HEK293 (cell line): ENCODE results near the gene WASF1.

Experiments used
- CTCF ChIA-PET: fragments of 350-600 bp; formaldehyde crosslinking; extraction: SDS; loops from one replicate; lab custom pipeline; 2021; ENCODE audit warnings: antibody characterized with exemption; lab: Yijun Ruan, JAX
- POLR2A ChIA-PET: fragments of 300-600 bp; formaldehyde crosslinking; extraction: SDS; loops from one replicate; lab custom pipeline; 2020; ENCODE audit warnings: antibody characterized with exemption, inconsistent platforms; lab: Yijun Ruan, JAX
- H3K27ac ChIP-seq: fragments of 200-500 bp; sonication (Bioruptor generic); 2 replicates; pipeline ENCODE4 v1.5.1; 2014; ENCODE audit warnings: low read depth, low read length, control low read depth, inconsistent platforms; ENCODE audit errors: extremely low read depth
- H3K36me3 ChIP-seq, 2 experiments: fragments of 200-500 bp in 1 of 2; sonication (Bioruptor generic) in 1 of 2; 1 replicate in 1 of 2; 2 replicates in 1 of 2; pipeline ENCODE4 v1.5.1; 2014 to 2017; ENCODE audit warnings: inconsistent platforms in 2 of 2, low read length in 2 of 2; ENCODE audit not compliant: control insufficient read depth in 2 of 2, insufficient read depth in 1 of 2
- H3K4me1 ChIP-seq: fragments of 200-500 bp; sonication (Bioruptor generic); 2 replicates; pipeline ENCODE4 v1.5.1; 2014; ENCODE audit warnings: mild to moderate bottlenecking, low read length, inconsistent platforms; ENCODE audit not compliant: control insufficient read depth, insufficient read depth
- H3K4me3 ChIP-seq: 2 replicates; pipeline ENCODE4 v1.5.1; 2011; ENCODE audit warnings: low read depth, mild to moderate bottlenecking, control low read depth, low read length, moderate library complexity
- H3K9me3 ChIP-seq: fragments of 200-500 bp; sonication (Bioruptor generic); 2 replicates; pipeline ENCODE4 v1.5.1; 2014; ENCODE audit warnings: low read depth, low read length, inconsistent platforms; ENCODE audit not compliant: control insufficient read depth, insufficient read depth
- SP3 ChIP-seq: fragments of 450-650 bp; formaldehyde crosslinking; IDR thresholded peaks from 2 replicates; pipeline ENCODE4 v1.5.1; 2016; ENCODE audit warnings: missing biosample characterization, missing genetic modification characterization
- SP7 ChIP-seq: fragments of 450-650 bp; formaldehyde crosslinking; IDR thresholded peaks from 2 replicates; pipeline ENCODE4 v1.5.1; 2016; ENCODE audit warnings: missing biosample characterization, missing genetic modification characterization
- TCF7L2 ChIP-seq: IDR thresholded peaks from 2 replicates; pipeline ENCODE4 v1.6.1; 2011; ENCODE audit warnings: low read depth, mild to moderate bottlenecking, inconsistent platforms, low read length, moderate library complexity, borderline replicate concordance
- YY1 ChIP-seq: fragments of 450-650 bp; formaldehyde crosslinking; IDR thresholded peaks from 2 replicates; pipeline ENCODE4 v1.5.1; 2018; ENCODE audit warnings: missing biosample characterization, missing genetic modification characterization
- ZBTB20 ChIP-seq: fragments of 450-650 bp; formaldehyde crosslinking; IDR thresholded peaks from 2 replicates; pipeline ENCODE4 v1.5.1; 2016; ENCODE audit warnings: missing biosample characterization, missing genetic modification characterization
- ZFP37 ChIP-seq: fragments of 450-650 bp; formaldehyde crosslinking; IDR thresholded peaks from 2 replicates; pipeline ENCODE4 v1.5.1; 2016; ENCODE audit warnings: missing biosample characterization, missing genetic modification characterization
- ZNF132 ChIP-seq: fragments of 450-650 bp; formaldehyde crosslinking; IDR thresholded peaks from 2 replicates; pipeline ENCODE4 v1.5.1; 2017; ENCODE audit warnings: missing biosample characterization, missing genetic modification characterization, borderline replicate concordance
- ZNF140 ChIP-seq: fragments of 450-650 bp; formaldehyde crosslinking; IDR thresholded peaks from 2 replicates; pipeline ENCODE4 v1.5.1; 2016; ENCODE audit warnings: missing biosample characterization, missing genetic modification characterization
- ZNF16 ChIP-seq: fragments of 450-650 bp; formaldehyde crosslinking; IDR thresholded peaks from 2 replicates; pipeline ENCODE4 v1.5.1; 2016; ENCODE audit warnings: low read depth, missing biosample characterization, missing genetic modification characterization
- ZNF302 ChIP-seq: fragments of 450-650 bp; formaldehyde crosslinking; IDR thresholded peaks from 2 replicates; pipeline ENCODE4 v1.5.1; 2016; ENCODE audit warnings: missing biosample characterization, missing genetic modification characterization, low read depth
- ZNF335 ChIP-seq: fragments of 450-650 bp; formaldehyde crosslinking; conservative IDR thresholded peaks from 2 replicates; pipeline ENCODE4 v1.5.1; 2016; ENCODE audit warnings: missing biosample characterization, missing genetic modification characterization
- ZNF354C ChIP-seq: fragments of 450-650 bp; formaldehyde crosslinking; IDR thresholded peaks from 2 replicates; pipeline ENCODE4 v1.5.1; 2016; ENCODE audit warnings: missing biosample characterization, missing genetic modification characterization, low read depth, borderline replicate concordance
- ZNF423 ChIP-seq: fragments of 450-650 bp; formaldehyde crosslinking; IDR thresholded peaks from 2 replicates; pipeline ENCODE4 v1.5.1; 2016; ENCODE audit warnings: missing biosample characterization, missing genetic modification characterization
- ZNF585B ChIP-seq: fragments of 450-650 bp; formaldehyde crosslinking; IDR thresholded peaks from 2 replicates; pipeline ENCODE4 v1.5.1; 2016; ENCODE audit warnings: missing biosample characterization, missing genetic modification characterization
- ZNF626 ChIP-seq: fragments of 450-650 bp; sonication (Bioruptor Pico); formaldehyde crosslinking; IDR thresholded peaks from 2 replicates; pipeline ENCODE4 v1.5.1; 2018; ENCODE audit warnings: missing biosample characterization, missing genetic modification characterization, inconsistent platforms
- ZNF654 ChIP-seq: fragments of 450-650 bp; formaldehyde crosslinking; IDR thresholded peaks from 2 replicates; pipeline ENCODE4 v1.5.1; 2016; ENCODE audit warnings: low read depth, missing biosample characterization, missing genetic modification characterization
- ZNF664 ChIP-seq: fragments of 450-650 bp; formaldehyde crosslinking; IDR thresholded peaks from 2 replicates; pipeline ENCODE4 v1.5.1; 2016; ENCODE audit warnings: missing biosample characterization, missing genetic modification characterization
- ZNF701 ChIP-seq: fragments of 450-650 bp; formaldehyde crosslinking; IDR thresholded peaks from 2 replicates; pipeline ENCODE4 v1.5.1; 2016; ENCODE audit warnings: missing biosample characterization, missing genetic modification characterization
- ZNF785 ChIP-seq: fragments of 450-650 bp; formaldehyde crosslinking; IDR thresholded peaks from 2 replicates; pipeline ENCODE4 v1.5.1; 2016; ENCODE audit warnings: missing biosample characterization, missing genetic modification characterization
- ZNF792 ChIP-seq: fragments of 450-650 bp; formaldehyde crosslinking; IDR thresholded peaks from 2 replicates; pipeline ENCODE4 v1.5.1; 2016; ENCODE audit warnings: missing biosample characterization, missing genetic modification characterization
- ZNF837 ChIP-seq: fragments of 450-650 bp; formaldehyde crosslinking; IDR thresholded peaks from 2 replicates; pipeline ENCODE4 v1.5.1; 2016; ENCODE audit warnings: missing biosample characterization, missing genetic modification characterization
- ZNF843 ChIP-seq: fragments of 450-650 bp; formaldehyde crosslinking; IDR thresholded peaks from 2 replicates; pipeline ENCODE4 v1.5.1; 2016; ENCODE audit warnings: missing biosample characterization, missing genetic modification characterization
- ZXDB ChIP-seq: fragments of 450-650 bp; formaldehyde crosslinking; IDR thresholded peaks from 2 replicates; pipeline ENCODE4 v1.5.1; 2016; ENCODE audit warnings: missing biosample characterization, missing genetic modification characterization
- TF ChIP-seq, protein P1 (sequence below): fragments of 450-650 bp; formaldehyde crosslinking; IDR thresholded peaks from 2 replicates; pipeline ENCODE4 v1.5.1; 2016; ENCODE audit warnings: missing biosample characterization, missing genetic modification characterization
- TF ChIP-seq, protein P2 (sequence below): fragments of 450-650 bp; IDR thresholded peaks from 2 replicates; pipeline ENCODE4 v1.5.1; 2018; ENCODE audit warnings: missing biosample characterization, missing genetic modification characterization
- TF ChIP-seq, protein P3 (sequence below): fragments of 450-650 bp; formaldehyde crosslinking; IDR thresholded peaks from 2 replicates; pipeline ENCODE4 v1.5.1; 2016; ENCODE audit warnings: missing biosample characterization, missing genetic modification characterization
- TF ChIP-seq, protein P4 (sequence below): fragments of 450-650 bp; formaldehyde crosslinking; IDR thresholded peaks from 2 replicates; pipeline ENCODE4 v1.5.1; 2017; ENCODE audit warnings: missing biosample characterization, missing genetic modification characterization
- TF ChIP-seq, protein P5 (sequence below): fragments of 450-650 bp; formaldehyde crosslinking; IDR thresholded peaks from 2 replicates; pipeline ENCODE4 v1.5.1; 2017; ENCODE audit warnings: missing biosample characterization, missing genetic modification characterization
- TF ChIP-seq, protein P6 (sequence below): fragments of 450-650 bp; formaldehyde crosslinking; IDR thresholded peaks from 2 replicates; pipeline ENCODE4; 2016; ENCODE audit warnings: missing biosample characterization, missing genetic modification characterization

Gene WASF1

DNA sequence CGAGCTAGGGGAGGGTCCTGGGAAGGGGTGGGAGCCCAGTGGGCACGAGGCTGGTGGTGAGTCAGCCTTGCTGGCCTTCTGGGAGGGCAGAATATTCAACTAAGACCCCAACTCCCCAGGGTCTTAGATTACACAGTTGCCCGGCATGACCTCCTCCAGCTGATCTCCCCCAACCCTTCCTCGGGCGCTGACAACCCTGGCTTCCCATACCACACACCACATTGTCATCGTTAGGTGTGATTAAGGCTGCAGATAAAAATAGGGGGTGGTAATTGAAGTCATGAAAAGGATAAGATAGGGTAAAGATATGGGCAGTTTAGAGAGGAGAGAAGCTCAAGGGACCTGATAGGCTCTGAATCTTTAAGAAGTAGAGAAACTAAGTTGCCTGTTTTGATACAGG, 11.3 kb upstream of the WASF1 start:
- ChIA-PET CTCF (no interaction called here), POLR2A (no interaction called here)
- Histone ChIP-seq H3K4me1 (peaks cover 5% of the 10 kb centered on the region), H3K4me3 (no peak overlapping the region)
- TF ChIP-seq, protein P1, sequence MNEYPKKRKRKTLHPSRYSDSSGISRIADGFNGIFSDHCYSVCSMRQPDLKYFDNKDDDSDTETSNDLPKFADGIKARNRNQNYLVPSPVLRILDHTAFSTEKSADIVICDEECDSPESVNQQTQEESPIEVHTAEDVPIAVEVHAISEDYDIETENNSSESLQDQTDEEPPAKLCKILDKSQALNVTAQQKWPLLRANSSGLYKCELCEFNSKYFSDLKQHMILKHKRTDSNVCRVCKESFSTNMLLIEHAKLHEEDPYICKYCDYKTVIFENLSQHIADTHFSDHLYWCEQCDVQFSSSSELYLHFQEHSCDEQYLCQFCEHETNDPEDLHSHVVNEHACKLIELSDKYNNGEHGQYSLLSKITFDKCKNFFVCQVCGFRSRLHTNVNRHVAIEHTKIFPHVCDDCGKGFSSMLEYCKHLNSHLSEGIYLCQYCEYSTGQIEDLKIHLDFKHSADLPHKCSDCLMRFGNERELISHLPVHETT (tag by site-specific recombination), result no peak
- TF ChIP-seq TCF7L2 (no peak), ZNF132 (tag by site-specific recombination) (no peak), ZBTB20 (tag by site-specific recombination) (no peak), ZNF335 (tag by site-specific recombination) (no peak), ZFP37 (tag by site-specific recombination) (no peak), ZNF843 (tag by site-specific recombination) (no peak), ZNF837 (no peak), SP3 (no peak), ZNF16 (no peak), ZNF585B (tag by site-specific recombination) (no peak), YY1 (tag by site-specific recombination) (no peak), ZNF664 (no peak), ZNF354C (tag by site-specific recombination) (no peak), ZNF302 (tag by site-specific recombination) (no peak), ZNF423 (tag by site-specific recombination) (no peak), ZNF626 (no peak)
- TF ChIP-seq, protein P2, sequence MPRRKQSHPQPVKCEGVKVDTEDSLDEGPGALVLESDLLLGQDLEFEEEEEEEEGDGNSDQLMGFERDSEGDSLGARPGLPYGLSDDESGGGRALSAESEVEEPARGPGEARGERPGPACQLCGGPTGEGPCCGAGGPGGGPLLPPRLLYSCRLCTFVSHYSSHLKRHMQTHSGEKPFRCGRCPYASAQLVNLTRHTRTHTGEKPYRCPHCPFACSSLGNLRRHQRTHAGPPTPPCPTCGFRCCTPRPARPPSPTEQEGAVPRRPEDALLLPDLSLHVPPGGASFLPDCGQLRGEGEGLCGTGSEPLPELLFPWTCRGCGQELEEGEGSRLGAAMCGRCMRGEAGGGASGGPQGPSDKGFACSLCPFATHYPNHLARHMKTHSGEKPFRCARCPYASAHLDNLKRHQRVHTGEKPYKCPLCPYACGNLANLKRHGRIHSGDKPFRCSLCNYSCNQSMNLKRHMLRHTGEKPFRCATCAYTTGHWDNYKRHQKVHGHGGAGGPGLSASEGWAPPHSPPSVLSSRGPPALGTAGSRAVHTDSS (tag by site-specific recombination), result no peak
- TF ChIP-seq, protein P3, sequence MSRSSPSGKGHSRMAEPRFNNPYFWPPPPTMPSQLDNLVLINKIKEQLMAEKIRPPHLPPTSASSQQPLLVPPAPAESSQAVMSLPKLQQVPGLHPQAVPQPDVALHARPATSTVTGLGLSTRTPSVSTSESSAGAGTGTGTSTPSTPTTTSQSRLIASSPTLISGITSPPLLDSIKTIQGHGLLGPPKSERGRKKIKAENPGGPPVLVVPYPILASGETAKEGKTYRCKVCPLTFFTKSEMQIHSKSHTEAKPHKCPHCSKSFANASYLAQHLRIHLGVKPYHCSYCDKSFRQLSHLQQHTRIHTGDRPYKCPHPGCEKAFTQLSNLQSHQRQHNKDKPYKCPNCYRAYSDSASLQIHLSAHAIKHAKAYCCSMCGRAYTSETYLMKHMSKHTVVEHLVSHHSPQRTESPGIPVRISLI (tag by site-specific recombination), result no peak
- TF ChIP-seq, all 188 proteins: peak for 0
- Histone ChIP-seq H3K9me3 (no peaks in the 10 kb centered on the region), H3K27ac (no peak overlapping the region), H3K36me3 (peaks cover 6 to 16% of the 10 kb centered on the region in 2 experiments; a peak in 2 of 3 replicates)

DNA sequence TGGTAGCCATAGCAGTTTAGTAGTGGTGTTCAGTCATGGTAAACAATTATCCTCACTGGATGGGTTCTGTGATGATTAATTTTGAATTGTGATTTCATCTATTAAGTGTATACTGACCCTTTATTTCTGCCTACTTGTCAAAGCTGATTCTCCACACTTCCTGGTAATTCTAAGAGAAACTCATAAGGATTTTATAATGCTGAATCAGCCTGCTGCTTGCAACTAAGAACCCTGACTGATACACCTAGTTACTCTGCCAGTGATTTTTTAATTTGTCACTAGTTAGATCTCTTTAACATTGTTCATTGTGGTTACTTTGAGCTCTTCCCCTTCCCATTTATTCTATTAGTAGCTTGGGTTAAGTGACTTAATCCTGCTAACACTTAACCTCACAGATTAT, 9.3 kb upstream of the WASF1 start:
- H3K27ac ChIP-seq, result no peak overlapping the region
- H3K9me3 ChIP-seq, result no peaks in the 10 kb centered on the region
- ChIA-PET CTCF (interaction anchor here (0.8 kb wide), 1 partner anchor 25 kb away, joined by 3 read pairs; no protein-coding TSS in a partner anchor), POLR2A (no interaction called here)
- H3K4me1 ChIP-seq, result peaks cover 5% of the 10 kb centered on the region
- peaks cover 6 to 9% of the 10 kb centered on the region in 2 experiments; a peak in 2 of 3 replicates for H3K36me3 ChIP-seq
- H3K4me3 ChIP-seq, result no peak overlapping the region
- TF ChIP-seq, protein P1 (tag by site-specific recombination), result no peak
- no peak for TF ChIP-seq ZNF701 (tag by site-specific recombination)
- TF ChIP-seq, protein P4, sequence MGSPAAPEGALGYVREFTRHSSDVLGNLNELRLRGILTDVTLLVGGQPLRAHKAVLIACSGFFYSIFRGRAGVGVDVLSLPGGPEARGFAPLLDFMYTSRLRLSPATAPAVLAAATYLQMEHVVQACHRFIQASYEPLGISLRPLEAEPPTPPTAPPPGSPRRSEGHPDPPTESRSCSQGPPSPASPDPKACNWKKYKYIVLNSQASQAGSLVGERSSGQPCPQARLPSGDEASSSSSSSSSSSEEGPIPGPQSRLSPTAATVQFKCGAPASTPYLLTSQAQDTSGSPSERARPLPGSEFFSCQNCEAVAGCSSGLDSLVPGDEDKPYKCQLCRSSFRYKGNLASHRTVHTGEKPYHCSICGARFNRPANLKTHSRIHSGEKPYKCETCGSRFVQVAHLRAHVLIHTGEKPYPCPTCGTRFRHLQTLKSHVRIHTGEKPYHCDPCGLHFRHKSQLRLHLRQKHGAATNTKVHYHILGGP, result no peak
- no peak for TF ChIP-seq SP7 (tag by site-specific recombination)
- TF ChIP-seq ZNF792 (tag by site-specific recombination), result no peak
- TF ChIP-seq ZNF654, result no peak
- TF ChIP-seq ZNF785 (tag by site-specific recombination), result no peak
- TF ChIP-seq, protein P5, sequence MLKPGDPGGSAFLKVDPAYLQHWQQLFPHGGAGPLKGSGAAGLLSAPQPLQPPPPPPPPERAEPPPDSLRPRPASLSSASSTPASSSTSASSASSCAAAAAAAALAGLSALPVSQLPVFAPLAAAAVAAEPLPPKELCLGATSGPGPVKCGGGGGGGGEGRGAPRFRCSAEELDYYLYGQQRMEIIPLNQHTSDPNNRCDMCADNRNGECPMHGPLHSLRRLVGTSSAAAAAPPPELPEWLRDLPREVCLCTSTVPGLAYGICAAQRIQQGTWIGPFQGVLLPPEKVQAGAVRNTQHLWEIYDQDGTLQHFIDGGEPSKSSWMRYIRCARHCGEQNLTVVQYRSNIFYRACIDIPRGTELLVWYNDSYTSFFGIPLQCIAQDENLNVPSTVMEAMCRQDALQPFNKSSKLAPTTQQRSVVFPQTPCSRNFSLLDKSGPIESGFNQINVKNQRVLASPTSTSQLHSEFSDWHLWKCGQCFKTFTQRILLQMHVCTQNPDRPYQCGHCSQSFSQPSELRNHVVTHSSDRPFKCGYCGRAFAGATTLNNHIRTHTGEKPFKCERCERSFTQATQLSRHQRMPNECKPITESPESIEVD (tag by site-specific recombination), result no peak
- no peak for TF ChIP-seq ZXDB (tag by site-specific recombination)
- TF ChIP-seq ZNF140, result no peak
- TF ChIP-seq, protein P6, sequence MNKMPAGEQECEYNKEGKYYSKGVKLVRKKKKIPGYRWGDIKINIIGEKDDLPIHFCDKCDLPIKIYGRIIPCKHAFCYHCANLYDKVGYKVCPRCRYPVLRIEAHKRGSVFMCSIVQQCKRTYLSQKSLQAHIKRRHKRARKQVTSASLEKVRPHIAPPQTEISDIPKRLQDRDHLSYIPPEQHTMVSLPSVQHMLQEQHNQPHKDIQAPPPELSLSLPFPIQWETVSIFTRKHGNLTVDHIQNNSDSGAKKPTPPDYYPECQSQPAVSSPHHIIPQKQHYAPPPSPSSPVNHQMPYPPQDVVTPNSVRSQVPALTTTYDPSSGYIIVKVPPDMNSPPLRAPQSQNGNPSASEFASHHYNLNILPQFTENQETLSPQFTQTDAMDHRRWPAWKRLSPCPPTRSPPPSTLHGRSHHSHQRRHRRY (tag by site-specific recombination), result no peak
